Measurements from ENCODE around the gene ACP7.
"Not testable (repeated sequence)": the region's sequence is repeated elsewhere in the genome, so short reads cannot be mapped to it uniquely, and the experiment has no call there.

Gene ACP7

GRCh38 chr19:39110263-39110967 lies 26.2 kb downstream of the ACP7 start:
- DNase-seq, result peak; percentile 90

GRCh38 chr19:39111593-39112199 lies 27.5 kb downstream of the ACP7 start:
- peak; percentile 79 for DNase-seq

- DNase-seq, result no peak
Measured at GRCh38 chr19:39112338-39112890, 28.2 kb downstream of the ACP7 start.

GRCh38 chr19:39113199-39113598 lies 29.0 kb downstream of the ACP7 start:
- no peak for DNase-seq

GRCh38 chr19:39115105-39115847 lies 31.1 kb downstream of the ACP7 start:
- no peak for DNase-seq

- not testable (repeated sequence) for DNase-seq
Measured at GRCh38 chr19:39117023-39117422, 32.9 kb downstream of the ACP7 start.

GRCh38 chr19:39119830-39120229 lies 35.7 kb downstream of the ACP7 start:
- DNase-seq, result no peak

GRCh38 chr19:39122934-39123731 lies 39.0 kb downstream of the ACP7 start:
- no peak for DNase-seq

GRCh38 chr19:39124136-39124764 lies 40.1 kb downstream of the ACP7 start:
- DNase-seq, result no peak

- no peak for DNase-seq
Measured at GRCh38 chr19:39125199-39125553, 41.0 kb downstream of the ACP7 start.

GRCh38 chr19:39125554-39126311 lies 41.6 kb downstream of the ACP7 start, which contains the start of gene PAK4:
PAK4 (plus strand) TSS chr19:39125786; CDS start chr19:39169554, 43,768 bp downstream.
- DNase-seq, result peak; percentile 100

GRCh38 chr19:39126312-39127187 lies 42.4 kb downstream of the ACP7 start:
- peak; percentile 79 for DNase-seq

- DNase-seq, result no peak
Measured at GRCh38 chr19:39127812-39128515, 43.8 kb downstream of the ACP7 start.

GRCh38 chr19:39128516-39129079 lies 44.4 kb downstream of the ACP7 start:
- DNase-seq, result no peak

- no peak for DNase-seq
Measured at GRCh38 chr19:39129116-39129515, 44.9 kb downstream of the ACP7 start.

- DNase-seq, result peak; percentile 26
Measured at GRCh38 chr19:39130337-39131254, 46.4 kb downstream of the ACP7 start.

GRCh38 chr19:39131255-39131755 lies 47.1 kb downstream of the ACP7 start:
- no peak for DNase-seq

GRCh38 chr19:39132344-39132969 lies 48.3 kb downstream of the ACP7 start:
- DNase-seq, result no peak

All from NCI-H2227 treated with DMSO at 0.1 percent for 48 hours (cell line).